ENCODE results near the gene BTBD10.

DNA sequence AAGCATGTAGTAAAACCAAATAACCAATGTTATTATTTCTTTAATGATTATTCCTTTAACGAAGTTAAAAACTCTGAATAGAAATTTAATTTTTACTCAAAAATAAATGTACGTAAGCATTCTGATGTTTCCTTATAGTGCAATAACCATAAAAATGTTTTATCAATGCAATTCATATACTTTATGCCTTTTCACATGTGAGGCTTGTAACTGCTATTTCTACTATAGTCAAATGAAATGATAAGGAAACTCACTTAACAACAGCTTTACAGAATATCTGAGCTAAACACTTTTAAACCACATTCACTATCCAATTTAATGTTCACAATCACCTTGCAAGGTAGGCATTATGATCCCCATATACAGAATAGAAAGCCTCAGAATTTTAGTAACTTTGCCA lies 17.4 kb downstream of the BTBD10 start:
- TF ChIP-seq, protein P1, sequence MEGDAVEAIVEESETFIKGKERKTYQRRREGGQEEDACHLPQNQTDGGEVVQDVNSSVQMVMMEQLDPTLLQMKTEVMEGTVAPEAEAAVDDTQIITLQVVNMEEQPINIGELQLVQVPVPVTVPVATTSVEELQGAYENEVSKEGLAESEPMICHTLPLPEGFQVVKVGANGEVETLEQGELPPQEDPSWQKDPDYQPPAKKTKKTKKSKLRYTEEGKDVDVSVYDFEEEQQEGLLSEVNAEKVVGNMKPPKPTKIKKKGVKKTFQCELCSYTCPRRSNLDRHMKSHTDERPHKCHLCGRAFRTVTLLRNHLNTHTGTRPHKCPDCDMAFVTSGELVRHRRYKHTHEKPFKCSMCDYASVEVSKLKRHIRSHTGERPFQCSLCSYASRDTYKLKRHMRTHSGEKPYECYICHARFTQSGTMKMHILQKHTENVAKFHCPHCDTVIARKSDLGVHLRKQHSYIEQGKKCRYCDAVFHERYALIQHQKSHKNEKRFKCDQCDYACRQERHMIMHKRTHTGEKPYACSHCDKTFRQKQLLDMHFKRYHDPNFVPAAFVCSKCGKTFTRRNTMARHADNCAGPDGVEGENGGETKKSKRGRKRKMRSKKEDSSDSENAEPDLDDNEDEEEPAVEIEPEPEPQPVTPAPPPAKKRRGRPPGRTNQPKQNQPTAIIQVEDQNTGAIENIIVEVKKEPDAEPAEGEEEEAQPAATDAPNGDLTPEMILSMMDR (IDR thresholded peaks at IDR 0.05) = no peak
- TF ChIP-seq POLR2A (IDR thresholded peaks at IDR 0.05) = no peak
